ENCODE data around the gene COPS7A. TPM values are rescaled to one million over a fixed set of nuclear protein-coding genes. Genes with fewer than 3 reads are reported as not detected.

Gene COPS7A
- total and polyA plus RNA-seq, 2 donors (not counting 1 experiment from before 2014, with no cell fraction given): 28.3 to 46.0 TPM

Small RNAs within 50 kb of the gene (small RNA-seq; reads per million reads assigned to genes)
- not detected for gene RNU6-781P (ENCODE audit: insufficient read length, low read depth, low replicate concordance)

Other genes with a start within 250 kb of the COPS7A start
- gene MRPL51, start 230.8 kb upstream of the COPS7A start, total RNA-seq: 72.6 and 75.6 TPM in 2 replicates
- gene MRPL51, start 230.8 kb upstream of the COPS7A start, polyA plus RNA-seq: 18.6 and 19.0 TPM in 2 replicates
- 41.1 and 42.1 TPM in 2 replicates for gene NCAPD2, start 229.9 kb upstream of the COPS7A start, total RNA-seq
- gene NCAPD2, start 229.9 kb upstream of the COPS7A start, polyA plus RNA-seq: 18.4 and 19.9 TPM in 2 replicates
- 499 and 507 TPM in 2 replicates for gene GAPDH, start 189.5 kb upstream of the COPS7A start, total RNA-seq
- 487 and 951 TPM in 2 replicates for gene GAPDH, start 189.5 kb upstream of the COPS7A start, polyA plus RNA-seq
- gene IFFO1, start 168.0 kb upstream of the COPS7A start, total RNA-seq: 56.1 and 57.7 TPM in 2 replicates
- 67.8 and 79.0 TPM in 2 replicates for gene IFFO1, start 168.0 kb upstream of the COPS7A start, polyA plus RNA-seq
- 65.4 and 70.4 TPM in 2 replicates for gene NOP2, start 155.8 kb upstream of the COPS7A start, total RNA-seq
- gene NOP2, start 155.8 kb upstream of the COPS7A start, polyA plus RNA-seq: 73.4 and 134 TPM in 2 replicates
- gene CHD4, start 116.7 kb upstream of the COPS7A start, total RNA-seq: 287 and 327 TPM in 2 replicates
- gene CHD4, start 116.7 kb upstream of the COPS7A start, polyA plus RNA-seq: 101 and 181 TPM in 2 replicates
- gene LPAR5, start 88.1 kb upstream of the COPS7A start, total RNA-seq: 59.6 and 60.4 TPM in 2 replicates
- gene LPAR5, start 88.1 kb upstream of the COPS7A start, polyA plus RNA-seq: 13.6 and 29.0 TPM in 2 replicates
- 11.9 and 12.3 TPM in 2 replicates for gene ACRBP, start 76.6 kb upstream of the COPS7A start, total RNA-seq
- gene ACRBP, start 76.6 kb upstream of the COPS7A start, polyA plus RNA-seq: 10.7 and 12.2 TPM in 2 replicates
- gene ING4, start 60.9 kb upstream of the COPS7A start, total RNA-seq: 81.1 TPM in 2 replicates
- gene ING4, start 60.9 kb upstream of the COPS7A start, polyA plus RNA-seq: 87.7 and 110 TPM in 2 replicates
- gene ZNF384, start 34.7 kb upstream of the COPS7A start, total RNA-seq: 108 and 115 TPM in 2 replicates
- 64.8 and 83.4 TPM in 2 replicates for gene ZNF384, start 34.7 kb upstream of the COPS7A start, polyA plus RNA-seq
- gene PIANP, start 23.2 kb upstream of the COPS7A start, total RNA-seq: 0.51 and 0.54 TPM in 2 replicates
- 0.23 and 0.24 TPM in 2 replicates for gene PIANP, start 23.2 kb upstream of the COPS7A start, polyA plus RNA-seq
- 97.2 and 106 TPM in 2 replicates for gene MLF2, start 29.1 kb downstream of the COPS7A start, total RNA-seq
- gene MLF2, start 29.1 kb downstream of the COPS7A start, polyA plus RNA-seq: 190 and 205 TPM in 2 replicates
- gene PTMS, start 42.3 kb downstream of the COPS7A start, total RNA-seq: 2.1 and 3.4 TPM in 2 replicates
- 1.0 and 2.2 TPM in 2 replicates for gene PTMS, start 42.3 kb downstream of the COPS7A start, polyA plus RNA-seq
- not detected in 2 replicates for gene LAG3, start 48.5 kb downstream of the COPS7A start, total RNA-seq
- not detected in 2 replicates for gene LAG3, start 48.5 kb downstream of the COPS7A start, polyA plus RNA-seq
- gene CD4, start 65.5 kb downstream of the COPS7A start, total RNA-seq: 0.49 TPM in 2 replicates
- gene CD4, start 65.5 kb downstream of the COPS7A start, polyA plus RNA-seq: 2.1 and 2.2 TPM in 2 replicates
- not detected in 2 replicates for gene GPR162, start 97.8 kb downstream of the COPS7A start, total RNA-seq
- 0.50 and 0.54 TPM in 2 replicates for gene GPR162, start 97.8 kb downstream of the COPS7A start, polyA plus RNA-seq
- 0.22 TPM in 1 of 2 replicates, not detected in the other for gene P3H3, start 104.4 kb downstream of the COPS7A start, total RNA-seq
- gene P3H3, start 104.4 kb downstream of the COPS7A start, polyA plus RNA-seq: 0.09 and 0.85 TPM in 2 replicates
- 0.27 and 0.49 TPM in 2 replicates for gene GNB3, start 116.9 kb downstream of the COPS7A start, total RNA-seq
- gene GNB3, start 116.9 kb downstream of the COPS7A start, polyA plus RNA-seq: 0.27 and 0.71 TPM in 2 replicates
- 1.6 and 1.8 TPM in 2 replicates for gene CDCA3, start 127.2 kb downstream of the COPS7A start, total RNA-seq
- gene CDCA3, start 127.2 kb downstream of the COPS7A start, polyA plus RNA-seq: 2.0 and 2.3 TPM in 2 replicates
- gene USP5, start 128.1 kb downstream of the COPS7A start, total RNA-seq: 56.8 and 59.7 TPM in 2 replicates
- 35.1 and 35.5 TPM in 2 replicates for gene USP5, start 128.1 kb downstream of the COPS7A start, polyA plus RNA-seq
- 178 and 181 TPM in 2 replicates for gene TPI1, start 143.5 kb downstream of the COPS7A start, total RNA-seq
- gene TPI1, start 143.5 kb downstream of the COPS7A start, polyA plus RNA-seq: 107 and 187 TPM in 2 replicates
- gene SPSB2, start 149.3 kb downstream of the COPS7A start, total RNA-seq: 13.5 and 16.0 TPM in 2 replicates
- gene SPSB2, start 149.3 kb downstream of the COPS7A start, polyA plus RNA-seq: 6.4 and 9.4 TPM in 2 replicates
- 14.4 and 15.5 TPM in 2 replicates for gene LRRC23, start 180.8 kb downstream of the COPS7A start, total RNA-seq
- 5.3 and 7.0 TPM in 2 replicates for gene LRRC23, start 180.8 kb downstream of the COPS7A start, polyA plus RNA-seq
- gene ENO2, start 190.5 kb downstream of the COPS7A start, total RNA-seq: 55.3 and 59.7 TPM in 2 replicates
- gene ENO2, start 190.5 kb downstream of the COPS7A start, polyA plus RNA-seq: 32.9 and 42.5 TPM in 2 replicates
- gene ATN1, start 203.9 kb downstream of the COPS7A start, total RNA-seq: 49.5 and 50.8 TPM in 2 replicates
- 21.0 and 22.2 TPM in 2 replicates for gene ATN1, start 203.9 kb downstream of the COPS7A start, polyA plus RNA-seq
- gene RNU7-1, start 219.8 kb downstream of the COPS7A start, total RNA-seq: not detected in 2 replicates
- gene RNU7-1, start 219.8 kb downstream of the COPS7A start, polyA plus RNA-seq: not detected in 2 replicates
- 90.9 and 95.0 TPM in 2 replicates for gene C12orf57, start 220.0 kb downstream of the COPS7A start, total RNA-seq
- 430 and 460 TPM in 2 replicates for gene C12orf57, start 220.0 kb downstream of the COPS7A start, polyA plus RNA-seq
- gene PTPN6, start 227.3 kb downstream of the COPS7A start, total RNA-seq: 311 and 312 TPM in 2 replicates
- 674 and 874 TPM in 2 replicates for gene PTPN6, start 227.3 kb downstream of the COPS7A start, polyA plus RNA-seq
- 158 and 171 TPM in 2 replicates for gene PHB2, start 246.6 kb downstream of the COPS7A start, total RNA-seq
- 199 and 269 TPM in 2 replicates for gene PHB2, start 246.6 kb downstream of the COPS7A start, polyA plus RNA-seq
- gene EMG1, start 246.9 kb downstream of the COPS7A start, total RNA-seq: 65.1 and 67.0 TPM in 2 replicates
- gene EMG1, start 246.9 kb downstream of the COPS7A start, polyA plus RNA-seq: 16.5 and 25.5 TPM in 2 replicates

Measured in B cell (primary cell).